K562 (cell line): ENCODE data around the gene OR7A5. TPM values are rescaled to one million over a fixed set of nuclear protein-coding genes. Genes with fewer than 3 reads are reported as not detected.

Source experiments
- ATF4 ChIP-seq: fragments of 450-650 bp; formaldehyde crosslinking; IDR thresholded peaks from 2 replicates; pipeline ENCODE4 v1.4.0; 2022; ENCODE audit warnings: mild to moderate bottlenecking, moderate library complexity
- BHLHE40 ChIP-seq: IDR thresholded peaks from 2 replicates; pipeline ENCODE4 v1.6.1; 2011; ENCODE audit warnings: low read length, improper control_type of control experiment
- DDX20 ChIP-seq: fragments of 450-650 bp; IDR thresholded peaks from 2 replicates; pipeline ENCODE4 v1.6.1; 2016; ENCODE audit warnings: missing genetic modification characterization, low read depth, mild to moderate bottlenecking, missing compliant biosample characterization, moderate library complexity
- E2F3 ChIP-seq: fragments of 250-450 bp; sonication (Bioruptor Pico); IDR thresholded peaks from 2 replicates; pipeline ENCODE4 v1.4.0; 2020; ENCODE audit warnings: mild to moderate bottlenecking
- E2F6 ChIP-seq, 2 experiments: IDR thresholded peaks; 2 replicates each; pipeline ENCODE4 v1.6.1; 2011; ENCODE audit warnings: borderline replicate concordance in 1 of 2, control low read depth in 1 of 2, low read depth in 1 of 2, low read length in 1 of 2, mild to moderate bottlenecking in 1 of 2, mixed read lengths in 1 of 2, moderate library complexity in 1 of 2; ENCODE audit not compliant: insufficient read depth in 1 of 2, insufficient read length in 1 of 2, poor library complexity in 1 of 2, severe bottlenecking in 1 of 2; ENCODE audit errors: extremely low read depth in 1 of 2
- EHMT2 ChIP-seq: fragments of 450-650 bp; IDR thresholded peaks from 2 replicates; pipeline ENCODE4 v1.6.1; 2018; ENCODE audit warnings: antibody characterized with exemption
- JUND ChIP-seq, 2 experiments: IDR thresholded peaks; 2 replicates in 1 of 2; 3 replicates in 1 of 2; pipeline ENCODE4 v1.6.1; 2011; ENCODE audit warnings: borderline replicate concordance in 2 of 2, low read depth in 2 of 2, low read length in 2 of 2, improper control_type of control experiment in 1 of 2, missing biosample characterization in 1 of 2, missing genetic modification characterization in 1 of 2, missing genetic modification reagents in 1 of 2
- KDM1A ChIP-seq, 2 experiments: fragments of 450-650 bp; IDR thresholded peaks; 2 replicates each; pipeline ENCODE4 v1.6.1; 2016; ENCODE audit warnings: mild to moderate bottlenecking in 2 of 2
- KLF13 ChIP-seq: fragments of 450-650 bp; IDR thresholded peaks from 2 replicates; pipeline ENCODE4 v1.6.1; 2016; ENCODE audit warnings: missing genetic modification characterization, low read depth, mild to moderate bottlenecking, missing compliant biosample characterization, moderate library complexity, borderline replicate concordance
- RBM17 ChIP-seq: fragments of 200-400 bp; formaldehyde crosslinking; IDR thresholded peaks from 2 replicates; pipeline ENCODE4 v1.6.1; 2017; ENCODE audit warnings: low read depth, mild to moderate bottlenecking, low read length, borderline replicate concordance
- RCOR1 ChIP-seq, 2 experiments: IDR thresholded peaks; 2 replicates each; pipeline ENCODE4 v1.6.1; 2012; ENCODE audit warnings: low read depth in 2 of 2, low read length in 2 of 2, borderline replicate concordance in 1 of 2, improper control_type of control experiment in 1 of 2
- SIN3A ChIP-seq, 2 experiments: fragments of 150-350 bp in 1 of 2; IDR thresholded peaks; 2 replicates each; pipeline ENCODE4 v1.6.1; 2011 to 2016; ENCODE audit warnings: borderline replicate concordance in 2 of 2, low read depth in 2 of 2, low read length in 2 of 2, mild to moderate bottlenecking in 2 of 2, moderate library complexity in 2 of 2; ENCODE audit not compliant: control insufficient read depth in 1 of 2
- SP1 ChIP-seq: sonication (generic); formaldehyde crosslinking; IDR thresholded peaks from 2 replicates; pipeline ENCODE4 v1.8.1; 2022; ENCODE audit warnings: mild to moderate bottlenecking, missing genetic modification reagents
- YY1 ChIP-seq, 3 experiments: IDR thresholded peaks; 2 replicates each; pipeline ENCODE4 v1.6.1; 2011; ENCODE audit warnings: low read length in 2 of 3, mild to moderate bottlenecking in 2 of 3, moderate library complexity in 2 of 3, borderline replicate concordance in 1 of 3, control low read depth in 1 of 3, low read depth in 1 of 3; ENCODE audit not compliant: insufficient read depth in 3 of 3, insufficient replicate concordance in 2 of 3, control insufficient read depth in 1 of 3, insufficient read length in 1 of 3; ENCODE audit errors: extremely low read depth in 1 of 3
- ZNF280A ChIP-seq: fragments of 450-650 bp; IDR thresholded peaks from 2 replicates; pipeline ENCODE4 v1.6.1; 2018; ENCODE audit warnings: mild to moderate bottlenecking, low read depth; ENCODE audit not compliant: partially characterized antibody
- ZNF592 ChIP-seq: fragments of 450-650 bp; IDR thresholded peaks from 2 replicates; pipeline ENCODE4 v1.6.1; 2017; ENCODE audit warnings: antibody characterized with exemption, mild to moderate bottlenecking
- polyA plus RNA-seq, 8 experiments: library from polyadenylated mRNA; depleted of rRNA in 4 of 8; stranded (reverse) in 5 of 8; unstranded in 3 of 8; fragments of >200 nt; fragmentation: Nextera tagmentation in 2 of 8; fragmentation: Illumina TruSeq in 1 of 8; extraction: Ambion mirVana in 2 of 8; extraction: Trizol in 1 of 8; gene quantifications; 2 replicates each; pipeline versions ENCODE4 v1.2.1 to v1.2.3, GENCODE V29; 2011 to 2014; ENCODE audit warnings: inconsistent platforms in 1 of 8, missing spikeins in 1 of 8
- total RNA-seq, 7 experiments: library from RNA; depleted of rRNA in 6 of 7; stranded (reverse); fragments of >200 nt in 6 of 7; fragmentation: Illumina TruSeq in 2 of 7; extraction: Trizol in 2 of 7; gene quantifications; 2 replicates each; pipeline versions ENCODE4 v1.2.1 to v1.2.3, GENCODE V29; 2011 to 2021; ENCODE audit warnings: low replicate concordance in 1 of 7

The OR7A5 gene
- total and polyA plus RNA-seq, 9 of the 15 experiments (the other 6 are each of a cell fraction or from before 2014, with no cell fraction given) = not detected

GRCh38 chr19:14782626-14783409 is 52.2 kb downstream of the OR7A5 start (continued):
- TF ChIP-seq YY1 (IDR thresholded peaks at IDR 0.05; ENCODE audit: borderline replicate concordance in 1 of 3, control insufficient read depth in 1 of 3, extremely low read depth in 1 of 3, insufficient read depth in 3 of 3, insufficient read length in 1 of 3, insufficient replicate concordance in 2 of 3, low read depth in 1 of 3, low read length in 2 of 3) = no peak
- no peak for TF ChIP-seq E2F3 (CRISPR knock-in tag)
- TF ChIP-seq KDM1A (IDR thresholded peaks at IDR 0.05) = 0 out of 4 replicates have a peak, but pooled peaks of 1 of the 2 experiments have one; percentile 14
- no peak for TF ChIP-seq RBM17
- TF ChIP-seq RCOR1 (IDR thresholded peaks at IDR 0.05; ENCODE audit: borderline replicate concordance in 1 of 2, low read depth in 2 of 2, low read length in 2 of 2) = no peak; a peak in 1 of 4 replicates
- TF ChIP-seq EHMT2 = no peak
- no peak for TF ChIP-seq ZNF280A
- 0 out of 2 replicates have a peak, but pooled peaks have one; percentile 24 for TF ChIP-seq SP1 (CRISPR knock-in tag)
- no peak for TF ChIP-seq ATF4 (CRISPR knock-in tag)
- no peak for TF ChIP-seq KLF13
- TF ChIP-seq SIN3A (IDR thresholded peaks at IDR 0.05; ENCODE audit: borderline replicate concordance in 2 of 2, control insufficient read depth in 1 of 2, low read depth in 2 of 2, low read length in 2 of 2) = no peak
- TF ChIP-seq JUND (IDR thresholded peaks at IDR 0.05; ENCODE audit: borderline replicate concordance, low read depth, low read length) = peak; percentile 18; the same call in 1 of the 2 replicates
- 0 out of 3 replicates have a peak, but pooled peaks have one; percentile 19 for TF ChIP-seq JUND (tag; IDR thresholded peaks at IDR 0.05; ENCODE audit: borderline replicate concordance, low read depth, low read length)
- TF ChIP-seq ZNF592 = no peak
- no peak for TF ChIP-seq DDX20 (tag)
- peak; percentile 5; the same call in 1 of the 2 replicates for TF ChIP-seq BHLHE40
- peak in 1 of 2 experiments; percentile 7 for TF ChIP-seq E2F6 (IDR thresholded peaks at IDR 0.05; ENCODE audit: borderline replicate concordance in 1 of 2, extremely low read depth in 1 of 2, insufficient read depth in 1 of 2, insufficient read length in 1 of 2, low read depth in 1 of 2, low read length in 1 of 2, poor library complexity in 1 of 2, severe bottlenecking in 1 of 2)
